Measurements from ENCODE around the gene SORCS3.

DNA sequence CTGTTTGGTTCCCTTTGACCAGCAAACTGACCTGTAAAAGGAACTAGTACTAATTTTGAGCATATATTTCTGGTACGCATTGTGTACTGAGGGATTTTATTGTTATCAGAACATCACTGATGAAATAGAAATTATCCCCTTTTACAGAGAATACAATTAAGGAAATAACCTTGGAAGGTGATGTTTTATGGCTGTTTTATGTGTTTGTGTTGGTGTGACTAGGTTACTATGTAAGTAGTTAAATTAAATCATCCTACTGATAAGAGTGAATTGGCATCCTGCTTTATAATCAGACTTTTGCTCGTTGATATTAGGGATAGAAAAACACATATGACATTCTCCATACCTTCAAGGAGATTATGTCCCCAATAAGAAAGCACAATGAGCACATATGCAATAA lies 596.6 kb downstream of the SORCS3 start:
- TF ChIP-seq, protein P1, sequence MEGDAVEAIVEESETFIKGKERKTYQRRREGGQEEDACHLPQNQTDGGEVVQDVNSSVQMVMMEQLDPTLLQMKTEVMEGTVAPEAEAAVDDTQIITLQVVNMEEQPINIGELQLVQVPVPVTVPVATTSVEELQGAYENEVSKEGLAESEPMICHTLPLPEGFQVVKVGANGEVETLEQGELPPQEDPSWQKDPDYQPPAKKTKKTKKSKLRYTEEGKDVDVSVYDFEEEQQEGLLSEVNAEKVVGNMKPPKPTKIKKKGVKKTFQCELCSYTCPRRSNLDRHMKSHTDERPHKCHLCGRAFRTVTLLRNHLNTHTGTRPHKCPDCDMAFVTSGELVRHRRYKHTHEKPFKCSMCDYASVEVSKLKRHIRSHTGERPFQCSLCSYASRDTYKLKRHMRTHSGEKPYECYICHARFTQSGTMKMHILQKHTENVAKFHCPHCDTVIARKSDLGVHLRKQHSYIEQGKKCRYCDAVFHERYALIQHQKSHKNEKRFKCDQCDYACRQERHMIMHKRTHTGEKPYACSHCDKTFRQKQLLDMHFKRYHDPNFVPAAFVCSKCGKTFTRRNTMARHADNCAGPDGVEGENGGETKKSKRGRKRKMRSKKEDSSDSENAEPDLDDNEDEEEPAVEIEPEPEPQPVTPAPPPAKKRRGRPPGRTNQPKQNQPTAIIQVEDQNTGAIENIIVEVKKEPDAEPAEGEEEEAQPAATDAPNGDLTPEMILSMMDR (IDR thresholded peaks at IDR 0.05; ENCODE audit: low read depth, low read length), result no peak
- no peak for TF ChIP-seq POLR2A (IDR thresholded peaks at IDR 0.05; ENCODE audit: extremely low read depth, insufficient read length)
- no peak for TF ChIP-seq MYC (IDR thresholded peaks at IDR 0.05; ENCODE audit: low read depth, low read length)
